ENCODE results near the gene ANKRD11. TPM values are rescaled to one million over a fixed set of nuclear protein-coding genes. Genes with fewer than 3 reads are reported as not detected.

Gene ANKRD11
- total and polyA plus RNA-seq, 12 donors, result 47.7 to 93.6 (median 66.2) TPM

DNA sequence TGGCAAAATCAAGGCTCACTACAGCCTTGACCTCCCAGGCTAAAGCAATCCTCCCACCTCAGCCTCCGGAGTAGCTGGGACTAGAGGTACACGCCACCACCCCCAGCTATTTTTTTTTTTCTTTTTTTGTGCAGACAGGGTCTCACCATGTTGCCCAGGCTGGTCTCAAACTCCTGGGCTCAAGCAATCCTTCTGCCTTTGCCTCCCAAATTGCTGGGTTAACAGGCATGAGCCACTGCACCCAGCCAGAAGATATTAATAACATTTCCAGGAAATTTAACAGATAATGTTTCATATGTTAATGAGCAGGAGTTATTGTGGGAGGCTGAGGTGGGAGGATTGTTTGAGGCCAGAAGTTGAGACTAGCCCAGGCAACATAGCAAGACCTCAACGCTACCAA, 9.4 kb upstream of the ANKRD11 start:
- Histone ChIP-seq H3K4me3 (no peak overlapping the region), H3K36me3 (peaks cover 0 to 10% (median 0%) of the 10 kb centered on the region in 9 donors), H3K9me3 (no peaks in the 10 kb centered on the region), H3K27ac (no peak overlapping the region), H3K27me3 (no peaks in the 10 kb centered on the region), H3K4me1 (peaks cover 0 to 16% (median 5%) of the 10 kb centered on the region in 9 donors)
- intact Hi-C loops (cut with DNase I), result loop anchor here in 3 of 10 donors (10.0 kb wide), 2 partner anchors 65 to 165 kb away; partner anchors contain the start of gene RPL13 (in 1 of the 3)
- DNase-seq (no peak), ATAC-seq (no peak)
- TF ChIP-seq, protein P1, sequence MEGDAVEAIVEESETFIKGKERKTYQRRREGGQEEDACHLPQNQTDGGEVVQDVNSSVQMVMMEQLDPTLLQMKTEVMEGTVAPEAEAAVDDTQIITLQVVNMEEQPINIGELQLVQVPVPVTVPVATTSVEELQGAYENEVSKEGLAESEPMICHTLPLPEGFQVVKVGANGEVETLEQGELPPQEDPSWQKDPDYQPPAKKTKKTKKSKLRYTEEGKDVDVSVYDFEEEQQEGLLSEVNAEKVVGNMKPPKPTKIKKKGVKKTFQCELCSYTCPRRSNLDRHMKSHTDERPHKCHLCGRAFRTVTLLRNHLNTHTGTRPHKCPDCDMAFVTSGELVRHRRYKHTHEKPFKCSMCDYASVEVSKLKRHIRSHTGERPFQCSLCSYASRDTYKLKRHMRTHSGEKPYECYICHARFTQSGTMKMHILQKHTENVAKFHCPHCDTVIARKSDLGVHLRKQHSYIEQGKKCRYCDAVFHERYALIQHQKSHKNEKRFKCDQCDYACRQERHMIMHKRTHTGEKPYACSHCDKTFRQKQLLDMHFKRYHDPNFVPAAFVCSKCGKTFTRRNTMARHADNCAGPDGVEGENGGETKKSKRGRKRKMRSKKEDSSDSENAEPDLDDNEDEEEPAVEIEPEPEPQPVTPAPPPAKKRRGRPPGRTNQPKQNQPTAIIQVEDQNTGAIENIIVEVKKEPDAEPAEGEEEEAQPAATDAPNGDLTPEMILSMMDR (IDR thresholded peaks at IDR 0.05), result no peak
- WGBS, 2 donors, result 84 to 96% methylated on average over 3 of the region's 3 CpGs

DNA sequence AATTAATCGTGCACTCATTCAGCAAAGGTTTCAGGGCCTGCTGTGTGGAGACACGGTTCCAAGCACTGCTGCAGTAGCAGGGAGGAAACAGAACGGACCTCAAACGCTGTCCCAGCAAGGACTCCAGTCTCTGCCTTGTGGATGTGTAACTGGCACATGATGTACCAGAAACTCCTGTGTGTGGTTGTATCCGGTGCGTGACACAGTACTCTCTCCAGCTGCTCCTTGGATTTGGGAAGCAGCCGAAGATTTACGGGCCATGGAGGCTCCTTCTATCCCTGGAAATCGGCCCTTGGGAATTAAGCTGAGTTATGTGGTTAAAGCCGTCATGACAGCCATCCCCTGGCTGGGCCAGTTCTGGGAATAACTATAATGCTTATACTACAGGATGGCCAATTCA, 8.5 kb upstream of the ANKRD11 start:
- WGBS, 2 donors, result 76 to 85% methylated on average over 10 of the region's 10 CpGs
- peak in 1 of 2 donors; percentile 60 for DNase-seq
- Histone ChIP-seq H3K4me3 (no peak overlapping the region), H3K4me1 (peaks cover 0 to 10% (median 5%) of the 10 kb centered on the region in 9 donors), H3K36me3 (peaks cover 0 to 13% (median 0%) of the 10 kb centered on the region in 9 donors), H3K27me3 (no peaks in the 10 kb centered on the region), H3K9me3 (no peaks in the 10 kb centered on the region), H3K27ac (peak overlapping the region in 1 of 10 donors; percentile 31)
- ATAC-seq, result peak in 7 of 8 donors; percentile 41 to 81 (median 58)
- TF ChIP-seq, protein P1 (IDR thresholded peaks at IDR 0.05), result no peak
- intact Hi-C loops (cut with DNase I), result no loop called here

DNA sequence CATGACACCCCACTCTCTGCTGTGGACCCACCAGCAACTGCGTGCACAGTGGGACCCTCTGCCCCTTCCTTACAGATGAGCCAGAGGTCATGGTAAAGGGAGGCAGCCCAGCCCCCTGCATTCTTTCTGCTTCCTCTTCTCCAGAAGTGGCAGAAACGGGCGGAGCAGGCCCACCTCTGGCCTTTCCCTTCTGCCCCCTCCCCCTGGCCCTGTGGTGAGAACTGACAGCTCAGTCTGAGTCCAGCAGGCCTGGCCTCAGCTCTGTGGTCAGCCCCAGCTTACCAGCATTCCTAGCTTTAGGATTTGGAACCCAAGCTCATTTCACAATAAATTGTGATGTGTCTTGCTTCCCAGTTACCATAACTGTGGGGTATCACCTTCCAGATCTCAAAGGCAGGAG, 4.8 kb upstream of the ANKRD11 start:
- DNase-seq, result no peak
- Histone ChIP-seq H3K27ac (no peak overlapping the region), H3K9me3 (no peaks in the 10 kb centered on the region), H3K4me1 (peaks cover 4 to 27% (median 16%) of the 10 kb centered on the region in 9 donors), H3K27me3 (no peaks in the 10 kb centered on the region), H3K36me3 (peaks cover 0 to 18% (median 0%) of the 10 kb centered on the region in 9 donors), H3K4me3 (no peak overlapping the region)
- no peak for ATAC-seq
- TF ChIP-seq, protein P1 (IDR thresholded peaks at IDR 0.05), result no peak
- intact Hi-C loops (cut with DNase I), result no loop called here
- 63 to 65% methylated on average over 3 of the region's 3 CpGs for WGBS, 2 donors

DNA sequence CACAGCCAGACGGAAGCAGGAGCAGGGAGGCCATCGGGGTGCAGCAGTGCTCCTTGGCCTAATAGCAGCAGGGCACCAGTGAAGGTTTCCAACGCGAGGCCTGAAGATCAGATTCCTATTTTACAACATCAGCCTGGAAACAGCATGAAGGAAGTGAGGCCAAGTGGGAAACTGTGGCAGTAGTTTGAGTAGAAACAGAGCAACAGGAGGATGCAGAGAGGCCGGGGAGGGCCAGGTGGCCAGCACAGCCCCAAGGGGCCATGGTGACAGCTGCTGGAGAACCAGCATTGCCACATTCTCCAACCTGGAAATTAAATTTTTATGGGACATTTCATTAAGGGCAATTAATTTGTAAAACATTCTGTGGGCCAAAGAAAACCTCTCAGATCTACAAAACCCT, 3.4 kb upstream of the ANKRD11 start:
- peaks cover 4 to 30% (median 18%) of the 10 kb centered on the region in 9 donors for H3K4me1 ChIP-seq
- 78 to 84% methylated on average over 5 of the region's 5 CpGs for WGBS, 2 donors
- no peak overlapping the region for H3K4me3 ChIP-seq
- ATAC-seq (no peak), DNase-seq (no peak)
- TF ChIP-seq, protein P1 (IDR thresholded peaks at IDR 0.05), result no peak
- no peaks in the 10 kb centered on the region for H3K9me3 ChIP-seq
- peaks cover 0 to 13% (median 0%) of the 10 kb centered on the region in 9 donors for H3K36me3 ChIP-seq
- H3K27ac ChIP-seq, result no peak overlapping the region
- H3K27me3 ChIP-seq, result no peaks in the 10 kb centered on the region
- intact Hi-C loops (cut with DNase I), result loop anchor here in 3 of 10 donors (5.0 kb wide), 1 partner anchor 161 kb away; no protein-coding TSS in a partner anchor

Measured in heart right ventricle (tissue), 16 donors.